A549 (cell line): ENCODE data around the gene DOCK1. TPM values are rescaled to one million over a fixed set of nuclear protein-coding genes. Genes with fewer than 3 reads are reported as not detected.

ENCODE experiments used
- ATAC-seq, 2 experiments: fragments of 200-7000 bp in 1 of 2; fragments of >200 bp in 1 of 2; cut with Nextera tagmentation in 1 of 2; cut with Tn5 transposase in 1 of 2; 3 replicates each; pipeline versions ENCODE4 v1.8.0 to v1.9.1; 2018 to 2020; ENCODE audit warnings: mild to moderate bottlenecking in 1 of 2, moderate library complexity in 1 of 2
- CTCF ChIA-PET: fragments of 300-600 bp; sonication (Branson Sonifier 250); formaldehyde crosslinking; extraction: SDS; loops from one replicate; lab custom pipeline; 2021; ENCODE audit warnings: antibody characterized with exemption, inconsistent platforms; lab: Yijun Ruan, JAX
- POLR2A ChIA-PET: fragments of 350-600 bp; formaldehyde crosslinking; extraction: SDS; loops from one replicate; lab custom pipeline; 2021; ENCODE audit warnings: antibody characterized with exemption, inconsistent platforms; lab: Yijun Ruan, JAX
- DNase-seq, 2 experiments: peaks; one replicate each; pipeline versions ENCODE4 v3.0.0 to v3.0.0-alpha.2; 2011 to 2016; ENCODE audit warnings: low read depth in 1 of 2, low spot score in 1 of 2
- FAIRE-seq: peaks from 2 replicates; lab custom pipeline; 2011; peaks lifted over from hg19 to GRCh38; lab: Jason Lieb, UNC
- H3K27ac ChIP-seq, 2 experiments: fragments of >200 bp; sonication (Bioruptor Twin); formaldehyde crosslinking; 3 replicates each; pipeline ENCODE4 v1.5.1; 2016 to 2017
- H3K4me1 ChIP-seq: fragments of >200 bp; sonication (Bioruptor Twin); formaldehyde crosslinking; 3 replicates; pipeline ENCODE4 v1.6.1; 2016
- H3K4me2 ChIP-seq: fragments of >200 bp; sonication (Bioruptor Twin); formaldehyde crosslinking; 3 replicates; pipeline ENCODE4 v1.6.1; 2016
- H3K4me3 ChIP-seq: fragments of >200 bp; sonication (Bioruptor Twin); formaldehyde crosslinking; 3 replicates; pipeline ENCODE4 v1.5.1; 2016
- H3K9me3 ChIP-seq: fragments of >200 bp; sonication (Bioruptor Twin); formaldehyde crosslinking; 3 replicates; pipeline ENCODE4 v1.6.1; 2016
- BHLHE40 ChIP-seq: IDR thresholded peaks from 2 replicates; pipeline ENCODE4 v1.6.1; 2012; ENCODE audit warnings: low read depth, low read length, inconsistent platforms
- EHF ChIP-seq: fragments of 250-450 bp; sonication (Bioruptor Pico); IDR thresholded peaks from 2 replicates; pipeline ENCODE4 v1.5.0; 2020; ENCODE audit warnings: mild to moderate bottlenecking
- ESRRA ChIP-seq: fragments of 150-350 bp; IDR thresholded peaks from 2 replicates; pipeline ENCODE4 v1.6.1; 2014; ENCODE audit warnings: mild to moderate bottlenecking, low read length, borderline replicate concordance
- FOSB ChIP-seq: fragments of 250-450 bp; sonication (Bioruptor Pico); IDR thresholded peaks from 2 replicates; pipeline ENCODE4 v1.5.0; 2020; ENCODE audit warnings: mild to moderate bottlenecking, moderate library complexity
- GATA3 ChIP-seq: IDR thresholded peaks from 2 replicates; pipeline ENCODE4 v1.6.1; 2012; ENCODE audit warnings: borderline replicate concordance
- HEYL ChIP-seq: fragments of 250-450 bp; sonication (Bioruptor Pico); IDR thresholded peaks from 2 replicates; pipeline ENCODE4 v1.8.0; 2021; ENCODE audit warnings: mild to moderate bottlenecking, moderate library complexity
- HOXA7 ChIP-seq: fragments of 250-450 bp; sonication (Bioruptor Pico); IDR thresholded peaks from 2 replicates; pipeline ENCODE4 v1.5.0; 2020; ENCODE audit warnings: mild to moderate bottlenecking, moderate library complexity
- HOXB13 ChIP-seq: fragments of 250-450 bp; sonication (Bioruptor Pico); IDR thresholded peaks from 2 replicates; pipeline ENCODE4 v1.5.0; 2020; ENCODE audit warnings: low read depth, mild to moderate bottlenecking, moderate library complexity
- HOXB5 ChIP-seq: fragments of 250-450 bp; sonication (Bioruptor Pico); IDR thresholded peaks from 2 replicates; pipeline ENCODE4 v1.5.0; 2020; ENCODE audit warnings: mild to moderate bottlenecking, moderate library complexity
- KDM1A ChIP-seq: fragments of 200-600 bp; sonication (generic); IDR thresholded peaks from 2 replicates; pipeline ENCODE4 v1.6.1; 2016; ENCODE audit warnings: low read depth, mild to moderate bottlenecking
- KDM5A ChIP-seq: fragments of 200-600 bp; sonication (generic); IDR thresholded peaks from 2 replicates; pipeline ENCODE4 v1.6.1; 2016; ENCODE audit warnings: antibody characterized with exemption, mild to moderate bottlenecking
- MAZ ChIP-seq: fragments of 150-350 bp; IDR thresholded peaks from 2 replicates; pipeline ENCODE4 v1.6.1; 2014; ENCODE audit warnings: antibody characterized with exemption, low read depth, low read length, borderline replicate concordance
- NPAS2 ChIP-seq: fragments of 250-450 bp; sonication (Bioruptor Pico); IDR thresholded peaks from 2 replicates; pipeline ENCODE4 v1.8.0; 2022; ENCODE audit warnings: mild to moderate bottlenecking, moderate library complexity, borderline replicate concordance
- POLR2A ChIP-seq: IDR thresholded peaks from 2 replicates; pipeline ENCODE4 v1.6.1; 2012; ENCODE audit warnings: mild to moderate bottlenecking, low read length
- RAD21 ChIP-seq, 2 experiments: fragments of >200 bp in 1 of 2; sonication (Bioruptor Twin) in 1 of 2; formaldehyde crosslinking in 1 of 2; IDR thresholded peaks in 1 of 2; conservative IDR thresholded peaks in 1 of 2; 2 replicates in 1 of 2; 3 replicates in 1 of 2; pipeline ENCODE4 v1.6.1; 2012 to 2018; ENCODE audit warnings: inconsistent platforms in 1 of 2
- RCOR1 ChIP-seq: fragments of 150-350 bp; IDR thresholded peaks from 2 replicates; pipeline ENCODE4 v1.6.1; 2014; ENCODE audit warnings: antibody characterized with exemption, low read length, low read depth
- RFX5 ChIP-seq: fragments of 450-650 bp; IDR thresholded peaks from 2 replicates; pipeline ENCODE4 v1.7.1; 2014; ENCODE audit warnings: antibody characterized with exemption, mild to moderate bottlenecking, moderate library complexity
- ZC3H11A ChIP-seq: fragments of 450-650 bp; IDR thresholded peaks from 2 replicates; pipeline ENCODE4 v1.6.1; 2014; ENCODE audit warnings: antibody characterized with exemption, mild to moderate bottlenecking
- ZSCAN20 ChIP-seq: fragments of 250-450 bp; sonication (Bioruptor Pico); IDR thresholded peaks from 2 replicates; pipeline ENCODE4 v1.8.0; 2022; ENCODE audit warnings: mild to moderate bottlenecking, moderate library complexity
- WGBS: methylation state at CpG from one replicate; pipeline ENCODE4 v1.1.6; 2017; ENCODE audit errors: missing lambda C conversion rate; 5-methylcytosine and 5-hydroxymethylcytosine counted together
- polyA plus RNA-seq, 4 experiments: library from polyadenylated mRNA; depleted of rRNA in 3 of 4; stranded (reverse); fragments of >200 nt; fragmentation: RNase III in 1 of 4; extraction: RNeasy Plus Mini Kit Qiagen cat#74134 plus additional on column Dnase treatment in 1 of 4; gene quantifications; 2 replicates in 3 of 4; 3 replicates in 1 of 4; pipeline ENCODE4 v1.2.3, GENCODE V29; 2011 to 2017
- TF ChIP-seq, protein P1 (sequence below): fragments of >200 bp; sonication (Bioruptor Twin); formaldehyde crosslinking; IDR thresholded peaks from 2 replicates; pipeline ENCODE4 v1.6.1; 2016
- TF ChIP-seq, protein P2 (sequence below): fragments of >200 bp; sonication (Bioruptor Twin); formaldehyde crosslinking; IDR thresholded peaks from 3 replicates; pipeline ENCODE4 v1.6.1; 2016
- TF ChIP-seq, protein P3 (sequence below): fragments of 450-650 bp; IDR thresholded peaks from 2 replicates; pipeline ENCODE4 v1.6.1; 2014; ENCODE audit warnings: antibody characterized with exemption
- TF ChIP-seq, protein P4 (sequence below): IDR thresholded peaks from 2 replicates; pipeline ENCODE4 v1.6.1; 2012
- TF ChIP-seq, protein P5 (sequence below): IDR thresholded peaks from 2 replicates; pipeline ENCODE4 v1.6.1; 2012

The DOCK1 gene
- polyA plus RNA-seq, 2 of the 4 experiments (the other 2 are of a cell fraction): 22.6 to 28.2 TPM

DNA sequence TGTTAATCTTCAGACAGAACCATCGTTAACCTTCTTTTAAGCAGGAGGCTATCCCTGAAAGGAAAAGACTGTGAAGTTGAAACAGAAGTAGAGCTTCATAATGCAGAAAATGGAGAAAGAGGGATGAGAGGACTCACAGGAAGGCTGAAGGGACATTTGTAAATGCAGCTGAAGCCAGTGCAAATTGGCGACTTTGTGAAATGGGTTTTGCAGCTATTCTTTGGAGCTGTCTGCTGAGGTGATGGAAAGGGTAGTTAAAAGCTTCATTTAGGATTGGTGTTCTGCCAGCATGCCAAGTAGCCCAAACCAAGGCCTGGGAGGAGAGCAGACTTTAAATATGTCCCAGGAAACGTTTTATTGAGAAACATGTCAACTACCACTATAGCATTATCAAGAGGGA, 168.4 kb downstream of the DOCK1 start:
- WGBS: 82% methylated on average over 3 of the region's 3 CpGs
- no peak overlapping the region for H3K4me2 ChIP-seq

DNA sequence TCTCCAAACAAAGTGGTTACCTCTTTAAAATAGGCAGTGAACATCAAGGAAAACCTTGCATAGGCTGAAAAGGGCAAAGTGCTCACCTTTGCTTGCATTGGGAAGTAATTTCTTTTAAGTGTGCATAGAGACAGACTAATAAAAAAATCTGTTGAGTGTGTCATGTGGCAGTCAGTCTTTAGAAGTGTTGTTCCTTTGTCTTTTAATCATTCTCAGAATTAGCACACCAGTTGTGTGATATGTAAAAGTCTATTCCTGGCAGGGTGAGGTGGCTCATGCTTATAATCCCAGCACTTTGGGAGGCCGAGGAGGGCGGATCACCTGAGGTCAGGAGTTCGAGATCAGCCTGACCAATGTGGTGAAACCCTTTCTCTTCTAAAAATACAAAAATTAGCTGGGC, 174.2 kb downstream of the DOCK1 start:
- H3K4me1 ChIP-seq: no peaks in the 10 kb centered on the region
- POLR2A ChIA-PET: no interaction called here
- no peaks in the 10 kb centered on the region for H3K9me3 ChIP-seq
- no peak overlapping the region for H3K27ac ChIP-seq
- H3K4me2 ChIP-seq: no peak overlapping the region
- ATAC-seq (no peak), DNase-seq (no peak), FAIRE-seq (no peak)
- TF ChIP-seq, protein P1, sequence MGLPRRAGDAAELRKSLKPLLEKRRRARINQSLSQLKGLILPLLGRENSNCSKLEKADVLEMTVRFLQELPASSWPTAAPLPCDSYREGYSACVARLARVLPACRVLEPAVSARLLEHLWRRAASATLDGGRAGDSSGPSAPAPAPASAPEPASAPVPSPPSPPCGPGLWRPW: no peak
- TF ChIP-seq, protein P2, sequence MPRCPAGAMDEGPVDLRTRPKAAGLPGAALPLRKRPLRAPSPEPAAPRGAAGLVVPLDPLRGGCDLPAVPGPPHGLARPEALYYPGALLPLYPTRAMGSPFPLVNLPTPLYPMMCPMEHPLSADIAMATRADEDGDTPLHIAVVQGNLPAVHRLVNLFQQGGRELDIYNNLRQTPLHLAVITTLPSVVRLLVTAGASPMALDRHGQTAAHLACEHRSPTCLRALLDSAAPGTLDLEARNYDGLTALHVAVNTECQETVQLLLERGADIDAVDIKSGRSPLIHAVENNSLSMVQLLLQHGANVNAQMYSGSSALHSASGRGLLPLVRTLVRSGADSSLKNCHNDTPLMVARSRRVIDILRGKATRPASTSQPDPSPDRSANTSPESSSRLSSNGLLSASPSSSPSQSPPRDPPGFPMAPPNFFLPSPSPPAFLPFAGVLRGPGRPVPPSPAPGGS: no peak
- TF ChIP-seq KDM5A: no peak
- TF ChIP-seq ESRRA: no peak
- TF ChIP-seq POLR2A: no peak
- no peak for TF ChIP-seq RCOR1
- TF ChIP-seq RAD21 (conservative IDR thresholded peaks at IDR 0.05 in 1 of 2, IDR thresholded peaks at IDR 0.05 in 1 of 2): no peak
- no peak for TF ChIP-seq HEYL
- no peak for TF ChIP-seq FOSB (CRISPR knock-in tag)
- TF ChIP-seq MAZ: no peak
- TF ChIP-seq ZSCAN20 (CRISPR knock-in tag): no peak
- TF ChIP-seq RFX5: no peak
- no peak for TF ChIP-seq HOXB5 (CRISPR knock-in tag)
- no peak for TF ChIP-seq NPAS2 (CRISPR knock-in tag)
- TF ChIP-seq EHF (CRISPR knock-in tag): no peak
- CTCF ChIA-PET: no interaction called here
- 100% methylated on average over 3 of the region's 3 CpGs for WGBS
- H3K4me3 ChIP-seq: no peak overlapping the region

More for the DNA sequence above, 168.4 kb downstream of the DOCK1 start:
- DNase-seq (no peak), FAIRE-seq (no peak), ATAC-seq (no peak)
- TF ChIP-seq, protein P3, sequence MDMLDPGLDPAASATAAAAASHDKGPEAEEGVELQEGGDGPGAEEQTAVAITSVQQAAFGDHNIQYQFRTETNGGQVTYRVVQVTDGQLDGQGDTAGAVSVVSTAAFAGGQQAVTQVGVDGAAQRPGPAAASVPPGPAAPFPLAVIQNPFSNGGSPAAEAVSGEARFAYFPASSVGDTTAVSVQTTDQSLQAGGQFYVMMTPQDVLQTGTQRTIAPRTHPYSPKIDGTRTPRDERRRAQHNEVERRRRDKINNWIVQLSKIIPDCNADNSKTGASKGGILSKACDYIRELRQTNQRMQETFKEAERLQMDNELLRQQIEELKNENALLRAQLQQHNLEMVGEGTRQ: no peak
- TF ChIP-seq, protein P4, sequence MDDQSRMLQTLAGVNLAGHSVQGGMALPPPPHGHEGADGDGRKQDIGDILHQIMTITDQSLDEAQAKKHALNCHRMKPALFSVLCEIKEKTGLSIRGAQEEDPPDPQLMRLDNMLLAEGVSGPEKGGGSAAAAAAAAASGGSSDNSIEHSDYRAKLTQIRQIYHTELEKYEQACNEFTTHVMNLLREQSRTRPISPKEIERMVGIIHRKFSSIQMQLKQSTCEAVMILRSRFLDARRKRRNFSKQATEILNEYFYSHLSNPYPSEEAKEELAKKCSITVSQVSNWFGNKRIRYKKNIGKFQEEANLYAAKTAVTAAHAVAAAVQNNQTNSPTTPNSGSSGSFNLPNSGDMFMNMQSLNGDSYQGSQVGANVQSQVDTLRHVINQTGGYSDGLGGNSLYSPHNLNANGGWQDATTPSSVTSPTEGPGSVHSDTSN: no peak
- no peak for TF ChIP-seq BHLHE40
- no peak for TF ChIP-seq HOXA7
- TF ChIP-seq, protein P5, sequence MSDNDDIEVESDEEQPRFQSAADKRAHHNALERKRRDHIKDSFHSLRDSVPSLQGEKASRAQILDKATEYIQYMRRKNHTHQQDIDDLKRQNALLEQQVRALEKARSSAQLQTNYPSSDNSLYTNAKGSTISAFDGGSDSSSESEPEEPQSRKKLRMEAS: no peak
- no peak for TF ChIP-seq ZC3H11A
- no peak for TF ChIP-seq KDM1A
- TF ChIP-seq HOXB13 (CRISPR knock-in tag): no peak
- no peak for TF ChIP-seq FOSB (CRISPR knock-in tag)
- TF ChIP-seq GATA3: no peak
- TF ChIP-seq MAZ: no peak
- Histone ChIP-seq H3K9me3 (no peaks in the 10 kb centered on the region), H3K4me1 (no peaks in the 10 kb centered on the region), H3K27ac (no peak overlapping the region), H3K4me3 (no peak overlapping the region)
- ChIA-PET POLR2A (no interaction called here), CTCF (no interaction called here)
